SK-N-SH treated with all-trans-retinoic acid at 6 μM for 48 hours (cell line): ENCODE results near the gene ICAM3.

Experiments
- ATAC-seq: fragments of 200-7000 bp; cut with Tn5 transposase; 3 replicates; pipeline ENCODE4 v1.9.1; 2020; ENCODE audit warnings: mild to moderate bottlenecking, moderate library complexity
- ARNTL ChIP-seq: fragments of 450-650 bp; formaldehyde crosslinking; IDR thresholded peaks from 2 replicates; pipeline ENCODE4 v1.5.0; 2020; ENCODE audit warnings: low read depth, mild to moderate bottlenecking, moderate library complexity, borderline replicate concordance
- BACH2 ChIP-seq: fragments of 250-450 bp; sonication (Bioruptor Pico); IDR thresholded peaks from 2 replicates; pipeline ENCODE4 v1.9.0; 2021; ENCODE audit warnings: mild to moderate bottlenecking, borderline replicate concordance
- CREB5 ChIP-seq: fragments of 250-450 bp; sonication (Bioruptor Pico); IDR thresholded peaks from 2 replicates; pipeline ENCODE4 v1.5.1; 2020; ENCODE audit warnings: low read depth, mild to moderate bottlenecking, moderate library complexity
- CSDC2 ChIP-seq: fragments of 250-450 bp; sonication (Bioruptor Pico); IDR thresholded peaks from 2 replicates; pipeline ENCODE4 v1.5.0; 2020; ENCODE audit warnings: mild to moderate bottlenecking, moderate library complexity
- ESRRG ChIP-seq: fragments of 250-450 bp; sonication (Bioruptor Pico); IDR thresholded peaks from 2 replicates; pipeline ENCODE4 v1.6.1; 2021; ENCODE audit warnings: mild to moderate bottlenecking
- GLIS3 ChIP-seq: fragments of 250-450 bp; sonication (Bioruptor Pico); IDR thresholded peaks from 2 replicates; pipeline ENCODE4 v1.5.0; 2020; ENCODE audit warnings: mild to moderate bottlenecking, moderate library complexity
- ISL1 ChIP-seq: fragments of 250-450 bp; sonication (Bioruptor Pico); IDR thresholded peaks from 2 replicates; pipeline ENCODE4 v2.1.2; 2022; ENCODE audit warnings: mild to moderate bottlenecking, moderate library complexity
- OSR1 ChIP-seq: fragments of 250-450 bp; sonication (Bioruptor Pico); IDR thresholded peaks from 2 replicates; pipeline ENCODE4 v1.8.0; 2022; ENCODE audit warnings: moderate library complexity, mild to moderate bottlenecking, inconsistent platforms
- POU6F1 ChIP-seq: fragments of 250-450 bp; sonication (Bioruptor Pico); IDR thresholded peaks from 2 replicates; pipeline ENCODE4 v1.8.0; 2021; ENCODE audit warnings: low read depth, mild to moderate bottlenecking, moderate library complexity, borderline replicate concordance
- PPARA ChIP-seq: fragments of 250-450 bp; sonication (Bioruptor Pico); IDR thresholded peaks from 2 replicates; pipeline ENCODE4 v1.5.0; 2020; ENCODE audit warnings: mild to moderate bottlenecking, borderline replicate concordance
- RARB ChIP-seq: fragments of 250-450 bp; sonication (Bioruptor Pico); IDR thresholded peaks from 2 replicates; pipeline ENCODE4 v1.8.0; 2021; ENCODE audit warnings: mild to moderate bottlenecking, moderate library complexity
- SNAI2 ChIP-seq: fragments of 250-450 bp; sonication (Bioruptor Pico); IDR thresholded peaks from 2 replicates; pipeline ENCODE4 v1.5.0; 2020; ENCODE audit warnings: mild to moderate bottlenecking, moderate library complexity
- TCF4 ChIP-seq: fragments of 250-450 bp; sonication (Bioruptor Pico); IDR thresholded peaks from 2 replicates; pipeline ENCODE4 v1.8.0; 2021; ENCODE audit warnings: mild to moderate bottlenecking, moderate library complexity, borderline replicate concordance
- TOX ChIP-seq: fragments of 250-450 bp; sonication (Bioruptor Pico); IDR thresholded peaks from 2 replicates; pipeline ENCODE4 v1.8.0; 2021; ENCODE audit warnings: mild to moderate bottlenecking, moderate library complexity, borderline replicate concordance
- ZC3H10 ChIP-seq: fragments of 250-450 bp; sonication (Bioruptor Pico); IDR thresholded peaks from 2 replicates; pipeline ENCODE4 v1.5.1; 2021; ENCODE audit warnings: mild to moderate bottlenecking, moderate library complexity
- ZFP3 ChIP-seq: fragments of 250-450 bp; sonication (Bioruptor Pico); IDR thresholded peaks from 2 replicates; pipeline ENCODE4 v1.5.0; 2020; ENCODE audit warnings: mild to moderate bottlenecking, moderate library complexity
- ZFP30 ChIP-seq: fragments of 450-650 bp; formaldehyde crosslinking; IDR thresholded peaks from 2 replicates; pipeline ENCODE4 v1.5.0; 2022; ENCODE audit warnings: mild to moderate bottlenecking, moderate library complexity
- ZNF565 ChIP-seq: fragments of 450-650 bp; formaldehyde crosslinking; conservative IDR thresholded peaks from 2 replicates; pipeline ENCODE4 v1.5.0; 2020; ENCODE audit warnings: low read depth, mild to moderate bottlenecking, moderate library complexity
- ZNF70 ChIP-seq: fragments of 450-650 bp; formaldehyde crosslinking; IDR thresholded peaks from 2 replicates; pipeline ENCODE4 v1.5.0; 2020; ENCODE audit warnings: mild to moderate bottlenecking, moderate library complexity
- TF ChIP-seq, protein P1 (sequence below): fragments of 250-450 bp; sonication (Bioruptor Pico); IDR thresholded peaks from 2 replicates; pipeline ENCODE4 v1.8.0; 2020; ENCODE audit warnings: mild to moderate bottlenecking, moderate library complexity, borderline replicate concordance
- TF ChIP-seq, protein P2 (sequence below): fragments of 250-450 bp; sonication (Bioruptor Pico); IDR thresholded peaks from 2 replicates; pipeline ENCODE4 v1.5.0; 2020; ENCODE audit warnings: mild to moderate bottlenecking, moderate library complexity
- TF ChIP-seq, protein P3 (sequence below): fragments of 250-450 bp; sonication (Bioruptor Pico); IDR thresholded peaks from 2 replicates; pipeline ENCODE4 v1.5.1; 2021; ENCODE audit warnings: mild to moderate bottlenecking, moderate library complexity

ICAM3 gene

DNA sequence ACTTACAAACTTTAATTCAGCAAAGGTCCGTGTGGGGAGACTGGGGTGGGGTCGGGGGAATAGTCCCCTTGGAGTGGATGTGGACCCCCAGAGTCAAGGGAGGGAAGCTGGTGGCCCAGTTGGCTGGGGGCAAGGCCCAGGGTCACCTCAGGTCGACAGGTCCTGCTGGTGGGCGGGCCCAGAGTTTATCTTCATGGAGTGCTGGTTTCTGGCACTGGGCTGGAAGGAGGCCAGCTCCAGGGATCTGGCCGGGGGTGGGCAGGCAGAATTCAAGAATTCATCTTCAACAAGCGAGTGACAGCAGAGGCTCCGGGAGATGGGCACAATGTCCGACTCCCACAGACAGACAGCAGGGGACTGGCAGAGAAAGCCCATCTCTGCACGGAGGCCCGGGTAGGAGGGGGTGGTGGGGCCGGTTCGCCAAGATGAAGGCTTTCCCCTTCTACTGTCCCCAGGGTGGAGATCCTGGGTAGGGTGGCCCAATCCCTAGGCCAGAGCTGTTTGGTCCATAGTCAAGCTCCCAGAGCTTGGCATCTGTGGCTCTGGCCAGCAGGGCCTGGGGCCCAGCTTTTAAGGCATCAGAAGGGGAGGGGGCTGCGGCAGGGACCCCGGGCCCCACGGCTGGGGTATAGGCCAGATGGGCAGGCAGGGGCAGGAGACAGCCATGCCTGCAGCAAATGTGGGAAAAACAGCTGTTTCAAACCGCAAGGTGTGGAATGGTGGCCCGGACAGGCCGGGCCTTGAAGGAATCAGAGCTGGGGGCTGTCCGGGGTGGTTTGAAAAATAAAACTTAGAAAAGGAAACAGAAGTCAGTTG lies 23.0 kb downstream of the ICAM3 start:
- peak; percentile 31 for ATAC-seq
- TF ChIP-seq, protein P1, sequence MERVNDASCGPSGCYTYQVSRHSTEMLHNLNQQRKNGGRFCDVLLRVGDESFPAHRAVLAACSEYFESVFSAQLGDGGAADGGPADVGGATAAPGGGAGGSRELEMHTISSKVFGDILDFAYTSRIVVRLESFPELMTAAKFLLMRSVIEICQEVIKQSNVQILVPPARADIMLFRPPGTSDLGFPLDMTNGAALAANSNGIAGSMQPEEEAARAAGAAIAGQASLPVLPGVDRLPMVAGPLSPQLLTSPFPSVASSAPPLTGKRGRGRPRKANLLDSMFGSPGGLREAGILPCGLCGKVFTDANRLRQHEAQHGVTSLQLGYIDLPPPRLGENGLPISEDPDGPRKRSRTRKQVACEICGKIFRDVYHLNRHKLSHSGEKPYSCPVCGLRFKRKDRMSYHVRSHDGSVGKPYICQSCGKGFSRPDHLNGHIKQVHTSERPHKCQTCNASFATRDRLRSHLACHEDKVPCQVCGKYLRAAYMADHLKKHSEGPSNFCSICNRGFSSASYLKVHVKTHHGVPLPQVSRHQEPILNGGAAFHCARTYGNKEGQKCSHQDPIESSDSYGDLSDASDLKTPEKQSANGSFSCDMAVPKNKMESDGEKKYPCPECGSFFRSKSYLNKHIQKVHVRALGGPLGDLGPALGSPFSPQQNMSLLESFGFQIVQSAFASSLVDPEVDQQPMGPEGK: no peak
- no peak for TF ChIP-seq ZC3H10 (CRISPR knock-in tag)
- TF ChIP-seq GLIS3 (CRISPR knock-in tag): no peak
- no peak for TF ChIP-seq CSDC2 (CRISPR knock-in tag)
- no peak for TF ChIP-seq OSR1 (CRISPR knock-in tag)
- TF ChIP-seq, protein P2, sequence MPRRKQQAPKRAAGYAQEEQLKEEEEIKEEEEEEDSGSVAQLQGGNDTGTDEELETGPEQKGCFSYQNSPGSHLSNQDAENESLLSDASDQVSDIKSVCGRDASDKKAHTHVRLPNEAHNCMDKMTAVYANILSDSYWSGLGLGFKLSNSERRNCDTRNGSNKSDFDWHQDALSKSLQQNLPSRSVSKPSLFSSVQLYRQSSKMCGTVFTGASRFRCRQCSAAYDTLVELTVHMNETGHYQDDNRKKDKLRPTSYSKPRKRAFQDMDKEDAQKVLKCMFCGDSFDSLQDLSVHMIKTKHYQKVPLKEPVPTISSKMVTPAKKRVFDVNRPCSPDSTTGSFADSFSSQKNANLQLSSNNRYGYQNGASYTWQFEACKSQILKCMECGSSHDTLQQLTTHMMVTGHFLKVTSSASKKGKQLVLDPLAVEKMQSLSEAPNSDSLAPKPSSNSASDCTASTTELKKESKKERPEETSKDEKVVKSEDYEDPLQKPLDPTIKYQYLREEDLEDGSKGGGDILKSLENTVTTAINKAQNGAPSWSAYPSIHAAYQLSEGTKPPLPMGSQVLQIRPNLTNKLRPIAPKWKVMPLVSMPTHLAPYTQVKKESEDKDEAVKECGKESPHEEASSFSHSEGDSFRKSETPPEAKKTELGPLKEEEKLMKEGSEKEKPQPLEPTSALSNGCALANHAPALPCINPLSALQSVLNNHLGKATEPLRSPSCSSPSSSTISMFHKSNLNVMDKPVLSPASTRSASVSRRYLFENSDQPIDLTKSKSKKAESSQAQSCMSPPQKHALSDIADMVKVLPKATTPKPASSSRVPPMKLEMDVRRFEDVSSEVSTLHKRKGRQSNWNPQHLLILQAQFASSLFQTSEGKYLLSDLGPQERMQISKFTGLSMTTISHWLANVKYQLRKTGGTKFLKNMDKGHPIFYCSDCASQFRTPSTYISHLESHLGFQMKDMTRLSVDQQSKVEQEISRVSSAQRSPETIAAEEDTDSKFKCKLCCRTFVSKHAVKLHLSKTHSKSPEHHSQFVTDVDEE (CRISPR knock-in tag): no peak
- no peak for TF ChIP-seq ESRRG (CRISPR knock-in tag)
- TF ChIP-seq PPARA (CRISPR knock-in tag): no peak
- TF ChIP-seq ZFP30 (CRISPR knock-in tag): no peak
- TF ChIP-seq BACH2: no peak
- no peak for TF ChIP-seq ZNF565 (CRISPR knock-in tag)
- no peak for TF ChIP-seq SNAI2 (CRISPR knock-in tag)
- TF ChIP-seq CREB5 (CRISPR knock-in tag): no peak
- no peak for TF ChIP-seq ARNTL (CRISPR knock-in tag)

DNA sequence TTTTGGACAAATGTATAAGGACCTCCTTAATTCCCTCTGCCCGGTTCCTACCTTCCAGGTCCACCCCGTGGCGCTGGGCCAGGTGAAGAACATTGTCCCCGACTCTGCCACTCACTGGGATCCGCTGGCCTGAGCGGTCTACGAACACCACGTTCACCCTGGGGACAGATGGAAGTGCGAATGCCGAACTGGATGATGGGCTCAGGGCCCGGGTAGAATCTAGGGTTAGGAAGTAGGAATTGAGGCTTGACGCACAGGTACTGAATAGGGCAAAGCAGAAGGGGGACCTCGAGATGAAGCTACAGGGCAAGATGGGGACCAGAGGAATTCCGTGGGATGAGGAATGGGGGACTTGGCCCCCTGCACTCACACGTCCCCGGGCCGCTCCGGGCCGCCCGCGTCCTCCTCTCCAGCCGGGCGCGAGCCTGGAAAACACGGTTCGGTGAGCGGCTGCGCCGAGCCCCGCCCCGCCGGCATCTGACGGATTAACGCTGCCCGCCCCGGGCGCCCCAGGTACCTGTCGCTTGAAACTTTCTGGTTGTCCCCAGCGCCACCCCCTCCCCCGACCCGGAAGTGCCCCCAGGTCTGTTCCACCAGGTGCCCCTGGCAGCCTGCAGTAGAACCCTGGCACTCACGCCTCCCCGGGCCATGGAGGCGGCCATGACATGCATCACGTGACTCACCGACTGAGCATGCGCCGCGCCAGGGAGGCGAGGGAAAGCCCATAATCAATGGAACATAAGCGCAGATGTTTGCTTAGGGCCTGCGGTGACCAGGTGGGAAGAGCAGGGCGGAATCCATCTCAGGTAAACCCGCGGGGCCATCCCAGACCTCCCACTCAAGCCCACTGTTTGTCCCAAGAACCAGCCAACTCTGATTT lies 23.8 kb downstream of the ICAM3 start, which contains the start of gene FDX2:
TSS of gene FDX2 (minus strand) at position 681 of the 880 bp plus-strand sequence. CDS start at position 662, 19 bp downstream.
- peak; percentile 90 for ATAC-seq
- no peak for TF ChIP-seq CREB5 (CRISPR knock-in tag)
- no peak for TF ChIP-seq GLIS3 (CRISPR knock-in tag)
- no peak for TF ChIP-seq ZFP3 (CRISPR knock-in tag)
- no peak for TF ChIP-seq BACH2
- TF ChIP-seq TOX (CRISPR knock-in tag): no peak
- no peak for TF ChIP-seq ISL1 (CRISPR knock-in tag)
- no peak for TF ChIP-seq ZNF565 (CRISPR knock-in tag)
- no peak for TF ChIP-seq ZNF70 (CRISPR knock-in tag)
- no peak for TF ChIP-seq ZC3H10 (CRISPR knock-in tag)
- TF ChIP-seq RARB (CRISPR knock-in tag): no peak
- no peak for TF ChIP-seq OSR1 (CRISPR knock-in tag)
- TF ChIP-seq SNAI2 (CRISPR knock-in tag): no peak
- TF ChIP-seq, protein P3, sequence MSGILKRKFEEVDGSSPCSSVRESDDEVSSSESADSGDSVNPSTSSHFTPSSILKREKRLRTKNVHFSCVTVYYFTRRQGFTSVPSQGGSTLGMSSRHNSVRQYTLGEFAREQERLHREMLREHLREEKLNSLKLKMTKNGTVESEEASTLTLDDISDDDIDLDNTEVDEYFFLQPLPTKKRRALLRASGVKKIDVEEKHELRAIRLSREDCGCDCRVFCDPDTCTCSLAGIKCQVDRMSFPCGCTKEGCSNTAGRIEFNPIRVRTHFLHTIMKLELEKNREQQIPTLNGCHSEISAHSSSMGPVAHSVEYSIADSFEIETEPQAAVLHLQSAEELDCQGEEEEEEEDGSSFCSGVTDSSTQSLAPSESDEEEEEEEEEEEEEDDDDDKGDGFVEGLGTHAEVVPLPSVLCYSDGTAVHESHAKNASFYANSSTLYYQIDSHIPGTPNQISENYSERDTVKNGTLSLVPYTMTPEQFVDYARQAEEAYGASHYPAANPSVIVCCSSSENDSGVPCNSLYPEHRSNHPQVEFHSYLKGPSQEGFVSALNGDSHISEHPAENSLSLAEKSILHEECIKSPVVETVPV (CRISPR knock-in tag): no peak
- TF ChIP-seq ZFP30 (CRISPR knock-in tag): no peak
- TF ChIP-seq, protein P2 (CRISPR knock-in tag): no peak
- TF ChIP-seq TCF4 (CRISPR knock-in tag): no peak
- TF ChIP-seq CSDC2 (CRISPR knock-in tag): no peak
- no peak for TF ChIP-seq POU6F1 (CRISPR knock-in tag)
